IPS-11a (cell line): ENCODE measurements around the gene OSBPL10.
"Not testable (repeated sequence)": the region's sequence is repeated elsewhere in the genome, so short reads cannot be mapped to it uniquely, and the experiment has no call there.

Experiments
- H3K4me3 ChIP-seq: one replicate; pipeline ENCODE4 v1.5.1; 2013; ENCODE audit warnings: low read depth, low read length, control low read depth

The OSBPL10 gene, protein sequence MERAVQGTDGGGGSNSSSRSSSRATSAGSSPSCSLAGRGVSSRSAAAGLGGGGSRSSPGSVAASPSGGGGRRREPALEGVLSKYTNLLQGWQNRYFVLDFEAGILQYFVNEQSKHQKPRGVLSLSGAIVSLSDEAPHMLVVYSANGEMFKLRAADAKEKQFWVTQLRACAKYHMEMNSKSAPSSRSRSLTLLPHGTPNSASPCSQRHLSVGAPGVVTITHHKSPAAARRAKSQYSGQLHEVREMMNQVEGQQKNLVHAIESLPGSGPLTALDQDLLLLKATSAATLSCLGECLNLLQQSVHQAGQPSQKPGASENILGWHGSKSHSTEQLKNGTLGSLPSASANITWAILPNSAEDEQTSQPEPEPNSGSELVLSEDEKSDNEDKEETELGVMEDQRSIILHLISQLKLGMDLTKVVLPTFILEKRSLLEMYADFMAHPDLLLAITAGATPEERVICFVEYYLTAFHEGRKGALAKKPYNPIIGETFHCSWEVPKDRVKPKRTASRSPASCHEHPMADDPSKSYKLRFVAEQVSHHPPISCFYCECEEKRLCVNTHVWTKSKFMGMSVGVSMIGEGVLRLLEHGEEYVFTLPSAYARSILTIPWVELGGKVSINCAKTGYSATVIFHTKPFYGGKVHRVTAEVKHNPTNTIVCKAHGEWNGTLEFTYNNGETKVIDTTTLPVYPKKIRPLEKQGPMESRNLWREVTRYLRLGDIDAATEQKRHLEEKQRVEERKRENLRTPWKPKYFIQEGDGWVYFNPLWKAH

GRCh38 chr3:31981206-31982181 lies at the start of gene OSBPL10, which contains the start of gene ZNF860:
TSS of gene OSBPL10 (minus strand) at chr3:31981262. CDS start at chr3:31981179, 83 bp downstream.
TSS of gene ZNF860 (plus strand) at chr3:31981750. CDS start at chr3:31989080, 7,330 bp downstream.
- peak within 1 kb of the TSS; percentile 83 for H3K4me3 ChIP-seq

GRCh38 chr3:32026593-32026992 lies 45.5 kb upstream of the OSBPL10 start:
- H3K4me3 ChIP-seq: no peak overlapping the region

DNA sequence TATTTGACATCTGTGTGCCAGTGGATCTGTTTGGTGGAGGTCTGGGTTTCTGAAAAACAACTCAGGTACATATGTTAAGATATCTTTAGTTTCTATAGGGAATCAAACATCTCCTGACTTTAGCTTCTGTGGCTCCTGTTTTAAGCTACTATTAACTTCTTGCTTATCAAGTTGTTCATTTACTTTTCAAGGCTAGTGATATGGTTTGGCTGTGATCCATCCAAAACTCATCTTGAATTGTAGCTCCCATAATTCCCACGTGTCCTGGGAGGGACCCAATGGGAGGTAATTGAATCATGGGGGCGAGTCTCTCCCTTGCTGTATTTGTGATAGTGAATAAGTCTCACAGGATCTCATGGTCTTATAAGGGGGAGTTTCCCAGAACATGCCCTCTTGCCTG lies 41.9 kb upstream of the OSBPL10 start:
- H3K4me3 ChIP-seq: no peak overlapping the region

- no peak overlapping the region for H3K4me3 ChIP-seq
Observed at GRCh38 chr3:32021748-32022147, 40.7 kb upstream of the OSBPL10 start.

DNA sequence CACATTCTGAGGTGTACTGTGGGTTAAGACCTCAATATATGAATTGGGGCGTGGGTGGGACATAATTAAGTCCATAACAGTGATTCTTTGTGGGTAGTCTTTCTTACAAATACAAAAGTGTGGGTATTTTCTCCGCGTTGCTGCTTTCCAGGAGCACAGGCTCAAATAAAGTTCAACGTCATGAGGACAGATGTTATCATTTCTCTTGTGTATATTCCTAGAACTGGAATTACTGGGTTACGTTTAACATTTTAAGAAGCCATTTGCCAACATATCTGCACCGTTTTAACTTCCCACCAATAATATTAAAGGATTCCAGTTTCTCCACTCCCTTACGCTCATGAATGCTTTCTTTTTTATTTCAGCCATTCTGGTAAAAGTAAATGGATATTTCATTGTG lies 40.1 kb upstream of the OSBPL10 start:
- H3K4me3 ChIP-seq: no peak overlapping the region

- H3K4me3 ChIP-seq: no peak overlapping the region
Observed at GRCh38 chr3:32018757-32019564, 37.9 kb upstream of the OSBPL10 start.

DNA sequence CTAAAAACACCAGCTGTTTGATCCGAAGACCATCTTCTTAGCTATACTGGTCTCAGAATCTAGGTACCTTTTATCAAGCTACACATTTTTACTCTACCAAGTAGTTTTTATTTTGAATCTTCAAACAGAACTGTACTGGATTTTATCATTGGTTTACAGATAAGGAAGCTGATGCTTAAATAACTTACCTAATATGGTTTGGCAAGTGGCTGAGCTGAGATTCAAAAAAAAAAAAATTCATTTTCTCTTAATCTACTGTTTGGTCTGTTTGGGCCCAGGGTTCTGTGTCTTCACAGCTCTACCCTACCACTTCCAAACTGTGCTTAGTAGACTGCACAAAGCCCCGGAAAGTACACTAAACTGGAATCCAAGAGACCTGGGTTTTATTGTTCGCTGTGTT lies 36.2 kb upstream of the OSBPL10 start:
- H3K4me3 ChIP-seq: no peak overlapping the region

- not testable (repeated sequence) for H3K4me3 ChIP-seq
Observed at GRCh38 chr3:32015638-32016037, 34.6 kb upstream of the OSBPL10 start.

DNA sequence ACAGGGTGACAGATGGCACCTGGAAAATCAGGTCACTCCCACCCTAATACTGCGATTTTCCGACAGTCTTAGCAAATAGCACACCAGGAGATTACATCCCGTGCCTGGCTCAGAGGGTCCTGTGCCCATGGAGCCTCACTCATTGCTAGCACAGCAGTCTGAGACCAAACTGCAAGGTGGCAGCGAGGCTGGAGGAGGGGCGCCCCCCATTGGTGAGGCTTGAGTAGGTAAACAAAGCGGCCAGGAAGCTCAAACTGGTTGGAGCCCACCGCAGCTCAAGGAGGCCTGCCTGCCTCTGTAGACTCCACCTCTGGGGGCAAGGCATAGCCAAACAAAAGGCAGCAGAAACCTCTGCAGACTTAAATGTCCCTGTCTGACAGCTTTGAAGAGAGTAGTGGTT lies 29.6 kb upstream of the OSBPL10 start:
- H3K4me3 ChIP-seq: not testable (repeated sequence)

DNA sequence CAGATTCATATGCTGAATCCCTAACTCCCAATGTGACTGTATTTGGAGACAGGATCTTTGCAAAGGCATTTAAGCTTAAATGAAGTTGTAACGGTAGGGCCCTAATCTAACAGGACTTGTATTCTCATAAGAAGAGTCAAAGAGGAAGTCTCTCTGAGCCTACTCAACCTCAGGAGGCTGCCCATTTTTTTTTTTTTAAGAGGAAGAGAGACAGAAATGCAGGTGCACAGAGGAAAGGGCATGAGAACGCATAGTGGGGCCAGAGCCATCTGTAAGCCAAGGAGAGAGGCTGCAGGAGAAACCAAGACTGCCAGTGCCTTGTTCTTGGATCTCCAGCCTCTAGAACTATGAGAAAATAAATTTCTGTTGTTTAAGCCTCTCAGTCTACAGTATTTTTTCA lies 28.9 kb upstream of the OSBPL10 start:
- no peak overlapping the region for H3K4me3 ChIP-seq

DNA sequence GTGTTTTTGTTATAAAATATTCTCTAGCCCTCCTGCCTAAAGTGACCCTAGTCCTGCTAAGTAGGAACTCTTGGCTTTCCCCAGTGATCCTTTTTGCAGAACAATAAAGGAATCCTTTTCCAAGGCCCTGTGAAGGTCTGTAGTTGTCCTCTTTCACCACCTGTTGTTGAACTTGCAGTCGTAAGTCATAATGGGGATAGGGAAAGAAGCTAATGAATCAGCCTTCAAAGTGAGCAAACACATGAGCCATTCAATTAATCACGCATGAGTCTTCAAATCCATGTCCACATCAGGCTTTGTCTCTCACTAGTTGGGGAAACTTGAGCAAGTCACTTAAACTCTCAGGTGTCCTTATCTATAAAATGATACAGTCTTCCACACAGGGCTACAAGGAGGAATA lies 28.0 kb upstream of the OSBPL10 start:
- no peak overlapping the region for H3K4me3 ChIP-seq

DNA sequence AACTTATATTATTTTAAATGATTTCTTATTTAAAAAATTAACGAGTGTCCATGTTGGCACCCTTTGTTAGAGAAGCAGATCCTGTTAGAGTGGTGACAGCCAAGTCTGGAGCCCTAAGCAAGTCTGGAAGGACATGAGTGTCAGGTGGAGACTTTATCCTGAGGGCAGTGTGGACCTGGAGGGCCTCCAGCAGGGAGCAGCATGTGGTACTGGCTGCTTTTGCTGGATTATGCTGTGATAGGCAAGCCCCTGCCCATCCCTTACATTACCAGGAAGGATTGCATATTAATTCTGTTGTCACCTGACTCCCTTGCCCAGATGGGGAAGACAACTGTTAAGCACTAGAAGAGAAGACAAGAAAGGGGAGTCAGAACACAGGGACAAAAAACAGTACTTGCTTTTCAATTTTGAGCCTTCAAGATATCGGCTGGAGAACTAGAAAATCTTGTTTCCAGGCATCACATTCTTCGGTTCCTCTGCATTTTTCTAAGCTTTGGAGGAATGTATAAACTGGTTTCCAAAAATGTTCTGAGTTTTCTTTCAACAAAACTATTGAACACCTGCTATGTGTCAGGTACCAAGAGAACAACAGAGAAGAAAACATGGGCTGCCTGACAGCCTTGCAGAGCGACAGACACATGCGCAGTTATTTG lies 23.2 kb upstream of the OSBPL10 start:
- H3K4me3 ChIP-seq: no peak overlapping the region

DNA sequence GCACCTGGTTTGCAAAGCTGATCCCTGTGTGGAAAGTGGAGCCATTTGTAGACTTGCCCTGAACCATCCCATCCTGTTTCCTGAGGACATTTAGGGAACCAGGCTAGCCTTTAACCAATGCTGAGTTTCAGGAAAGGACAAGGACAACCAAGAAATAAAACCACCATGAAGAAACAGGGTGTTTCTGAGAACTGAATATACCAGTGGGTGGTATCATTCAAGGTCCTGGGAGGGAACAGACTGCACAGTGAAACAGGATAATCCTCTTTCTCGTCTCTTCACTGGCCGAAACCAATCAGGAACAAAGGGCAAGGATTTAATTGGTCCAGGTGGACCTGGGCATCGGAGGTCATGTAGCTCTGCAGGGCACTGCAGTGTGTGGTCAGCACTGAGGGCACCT lies 22.3 kb upstream of the OSBPL10 start:
- no peak overlapping the region for H3K4me3 ChIP-seq

DNA sequence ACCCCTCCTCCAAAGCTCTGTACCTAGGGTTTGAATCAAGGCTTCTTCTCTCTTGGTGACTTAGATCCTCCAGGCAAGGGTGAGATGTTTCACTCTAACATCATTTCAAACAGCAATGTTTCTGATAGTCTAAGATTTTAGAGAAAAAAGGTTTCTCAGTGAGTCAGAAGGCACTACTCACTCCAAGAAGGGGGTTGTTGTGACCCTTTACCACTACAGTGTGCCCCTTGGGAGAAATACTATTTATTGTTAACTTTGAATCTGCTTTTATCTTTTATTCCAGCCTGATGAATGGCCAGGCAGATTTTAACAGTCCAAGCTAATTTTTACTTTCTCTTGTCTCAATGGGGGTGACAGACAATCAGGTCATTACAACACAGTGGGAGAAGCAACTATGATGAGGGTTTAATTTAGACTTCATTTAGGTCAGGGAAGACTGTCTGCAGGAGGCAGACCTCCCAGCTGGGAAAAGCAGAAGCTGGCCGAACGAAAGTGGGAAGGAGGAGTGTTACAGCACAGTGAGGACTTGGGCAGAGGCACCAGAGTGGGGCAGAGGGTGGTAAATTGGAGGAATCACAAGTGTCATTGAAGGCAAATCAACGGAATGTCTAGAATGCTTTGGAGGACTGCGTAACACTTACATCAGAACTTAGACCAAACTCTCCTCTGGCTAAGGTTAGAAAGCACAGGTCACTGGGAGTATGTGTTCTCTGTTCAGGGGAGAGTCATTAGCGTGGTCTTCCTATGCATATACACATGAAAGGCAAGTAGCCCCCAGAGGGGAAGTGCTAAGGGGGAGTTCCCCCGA lies 21.7 kb upstream of the OSBPL10 start:
- no peak overlapping the region for H3K4me3 ChIP-seq

DNA sequence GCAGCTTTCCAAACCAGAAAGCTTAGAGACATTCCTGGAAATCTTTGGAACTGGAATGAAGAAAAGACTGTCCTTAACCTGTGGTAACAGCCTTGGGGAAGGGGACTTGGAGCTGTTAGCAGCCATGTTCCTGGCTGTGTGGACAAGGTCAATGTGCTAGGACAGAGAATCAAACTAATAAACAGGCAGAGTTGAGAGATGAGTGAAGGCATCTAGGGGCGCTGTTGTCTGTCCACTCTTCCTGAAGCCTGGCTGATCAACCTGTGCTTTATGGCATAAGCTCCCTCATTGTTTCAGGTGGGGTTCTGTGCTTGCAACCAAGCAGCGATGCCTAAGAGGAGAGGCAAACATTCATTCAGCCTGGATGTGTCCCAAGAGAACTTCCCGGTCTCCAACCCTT lies 19.8 kb upstream of the OSBPL10 start:
- H3K4me3 ChIP-seq: no peak overlapping the region

- H3K4me3 ChIP-seq: no peak overlapping the region
Observed at GRCh38 chr3:31999907-32000439, 18.9 kb upstream of the OSBPL10 start.

- no peak overlapping the region for H3K4me3 ChIP-seq
Observed at GRCh38 chr3:31997500-31997899, 16.4 kb upstream of the OSBPL10 start.

- no peak overlapping the region for H3K4me3 ChIP-seq
Observed at GRCh38 chr3:31996195-31996594, 15.1 kb upstream of the OSBPL10 start.

DNA sequence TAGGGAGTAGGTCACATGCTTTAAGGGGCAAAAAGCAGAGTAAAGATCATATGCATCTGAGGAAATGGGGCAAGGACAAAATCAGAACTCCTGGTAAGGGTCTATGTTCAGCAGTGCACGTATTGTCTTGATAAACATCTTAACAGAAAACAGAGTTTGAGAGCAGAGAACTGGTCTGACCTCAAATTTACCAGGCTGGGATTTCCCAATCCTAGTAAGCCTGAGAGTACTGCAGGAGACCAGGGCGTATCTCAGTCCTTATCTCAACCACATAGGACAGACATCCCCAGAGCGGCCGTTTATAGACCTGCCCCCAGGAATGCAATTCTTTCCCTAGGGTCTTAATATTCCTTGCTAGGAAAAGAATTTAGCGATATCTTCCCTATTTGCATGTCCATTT lies 14.0 kb upstream of the OSBPL10 start:
- not testable (repeated sequence) for H3K4me3 ChIP-seq
